Measurements from ENCODE around the gene IGF1R. TPM values are rescaled to one million over a fixed set of nuclear protein-coding genes. Genes with fewer than 3 reads are reported as not detected.

The IGF1R gene
- total RNA-seq, 2 donors from 2014 or later, result 115 to 119 TPM

DNA sequence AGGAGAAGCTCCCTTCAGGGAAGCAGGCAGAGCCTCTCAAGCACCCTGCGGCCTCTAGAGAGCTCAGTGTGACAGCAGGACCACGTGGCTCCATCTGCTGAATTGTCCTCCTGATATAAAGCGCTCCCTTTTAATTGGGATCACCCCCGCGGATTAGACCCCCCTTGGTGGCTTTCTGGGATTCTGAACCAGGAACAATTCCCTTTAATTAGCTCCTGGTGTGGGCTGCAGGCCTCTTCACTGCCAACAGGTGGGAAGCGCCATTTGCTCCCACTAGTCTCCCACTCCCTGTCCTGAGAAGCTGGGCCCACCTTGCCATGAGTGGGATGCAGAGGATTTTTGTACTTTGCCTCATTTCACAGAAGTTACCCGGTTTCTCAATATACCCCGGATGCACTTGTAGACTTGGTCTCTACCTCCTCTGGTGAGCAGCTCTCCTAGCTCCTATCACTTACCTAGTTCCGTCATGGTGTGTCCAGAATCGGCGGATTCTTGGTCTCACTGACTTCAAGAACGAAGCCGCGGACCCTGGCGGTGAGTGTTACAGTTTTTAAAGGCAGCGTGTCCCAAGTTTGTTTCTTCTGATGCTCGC is 358.7 kb downstream of the IGF1R start:
- H3K4me3 Mint-ChIP-seq, result no peak overlapping the region
- peaks cover 19% of the 10 kb centered on the region for H3K27me3 Mint-ChIP-seq (ENCODE audit: insufficient read depth)
- peaks cover 12% of the 10 kb centered on the region for H3K4me1 Mint-ChIP-seq
- Histone ChIP-seq H3K4me3 (ENCODE audit: low read length) (no peak overlapping the region), H3K36me3 (ENCODE audit: control insufficient read depth, insufficient read depth, low read length) (no peaks in the 10 kb centered on the region), H3K9me3 (ENCODE audit: control insufficient read depth, low read length) (no peaks in the 10 kb centered on the region), H3K4me1 (ENCODE audit: control insufficient read depth, insufficient read depth, low read length) (no peaks in the 10 kb centered on the region), H3K27me3 (ENCODE audit: control insufficient read depth, insufficient read depth, low read length, poor library complexity, severe bottlenecking) (no peaks in the 10 kb centered on the region), H3K27ac (ENCODE audit: low read depth, low read length) (no peak overlapping the region), H3K9ac (ENCODE audit: extremely low read depth, low read length, poor library complexity, severe bottlenecking) (no peak overlapping the region)
- 92% methylated on average over 16 to 17 of the region's 17 CpGs for WGBS, 2 experiments (ENCODE audit: insufficient coverage in 1 of 2, insufficient read length in 1 of 2)
- H3K36me3 Mint-ChIP-seq (ENCODE audit: low read depth), result no peaks in the 10 kb centered on the region
- no peak for TF ChIP-seq CTCF (conservative IDR thresholded peaks at IDR 0.05)
- no peak overlapping the region for H3K27ac Mint-ChIP-seq
- DNase-seq, result no peak
- peaks cover 14% of the 10 kb centered on the region for H3K9me3 Mint-ChIP-seq

GRCh38 chr15:99009741-99010330 is 361.5 kb downstream of the IGF1R start:
- H3K27ac Mint-ChIP-seq, result no peak overlapping the region
- peaks cover 12% of the 10 kb centered on the region for H3K4me1 Mint-ChIP-seq
- Histone ChIP-seq H3K4me3 (ENCODE audit: low read length) (no peak overlapping the region), H3K27ac (ENCODE audit: low read depth, low read length) (no peak overlapping the region), H3K4me1 (ENCODE audit: control insufficient read depth, insufficient read depth, low read length) (no peaks in the 10 kb centered on the region), H3K36me3 (ENCODE audit: control insufficient read depth, insufficient read depth, low read length) (no peaks in the 10 kb centered on the region), H3K27me3 (ENCODE audit: control insufficient read depth, insufficient read depth, low read length, poor library complexity, severe bottlenecking) (no peaks in the 10 kb centered on the region), H3K9me3 (ENCODE audit: control insufficient read depth, low read length) (no peaks in the 10 kb centered on the region), H3K9ac (ENCODE audit: extremely low read depth, low read length, poor library complexity, severe bottlenecking) (no peak overlapping the region)
- no peaks in the 10 kb centered on the region for H3K36me3 Mint-ChIP-seq (ENCODE audit: low read depth)
- DNase-seq, result no peak
- no peak overlapping the region for H3K4me3 Mint-ChIP-seq
- 72 to 86% methylated on average over 3 to 8 of the region's 8 CpGs for WGBS, 2 experiments (ENCODE audit: insufficient coverage in 1 of 2, insufficient read length in 1 of 2)
- H3K9me3 Mint-ChIP-seq, result peaks cover 14% of the 10 kb centered on the region
- H3K27me3 Mint-ChIP-seq (ENCODE audit: insufficient read depth), result peaks cover 18% of the 10 kb centered on the region
- TF ChIP-seq CTCF (conservative IDR thresholded peaks at IDR 0.05), result no peak

DNA sequence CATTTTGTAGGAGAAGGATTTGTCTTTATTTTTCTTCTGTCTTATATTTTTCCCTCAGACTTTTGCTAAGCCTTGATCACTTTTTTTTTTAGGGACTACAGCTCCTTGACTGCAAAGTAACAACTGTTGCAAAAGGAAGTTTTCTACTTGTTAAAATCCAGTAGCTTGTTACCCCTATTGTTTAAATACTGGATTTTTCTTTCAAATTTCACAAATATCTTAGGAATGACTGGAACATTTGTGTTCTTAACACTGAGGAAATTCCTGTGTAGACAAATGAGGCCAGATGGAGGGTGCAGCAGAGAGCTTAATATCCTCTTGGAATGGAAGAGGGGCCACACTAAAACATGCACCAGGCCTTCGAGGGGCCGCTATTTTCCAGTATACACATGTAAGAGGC is 362.4 kb downstream of the IGF1R start:
- H3K4me1 Mint-ChIP-seq, result peaks cover 12% of the 10 kb centered on the region

More for the DNA sequence above, 362.4 kb downstream of the IGF1R start:
- 94 to 95% methylated on average over 2 of the region's 2 CpGs for WGBS, 2 experiments (ENCODE audit: insufficient coverage in 1 of 2, insufficient read length in 1 of 2)
- Histone ChIP-seq H3K9me3 (ENCODE audit: control insufficient read depth, low read length) (no peaks in the 10 kb centered on the region), H3K4me3 (ENCODE audit: low read length) (no peak overlapping the region), H3K27ac (ENCODE audit: low read depth, low read length) (no peak overlapping the region), H3K36me3 (ENCODE audit: control insufficient read depth, insufficient read depth, low read length) (no peaks in the 10 kb centered on the region), H3K4me1 (ENCODE audit: control insufficient read depth, insufficient read depth, low read length) (no peaks in the 10 kb centered on the region), H3K27me3 (ENCODE audit: control insufficient read depth, insufficient read depth, low read length, poor library complexity, severe bottlenecking) (peaks cover 5% of the 10 kb centered on the region), H3K9ac (ENCODE audit: extremely low read depth, low read length, poor library complexity, severe bottlenecking) (no peak overlapping the region)
- no peak for TF ChIP-seq CTCF (conservative IDR thresholded peaks at IDR 0.05)
- H3K9me3 Mint-ChIP-seq, result peaks cover 14% of the 10 kb centered on the region
- DNase-seq, result no peak
- H3K36me3 Mint-ChIP-seq (ENCODE audit: low read depth), result no peaks in the 10 kb centered on the region
- no peak overlapping the region for H3K27ac Mint-ChIP-seq
- no peak overlapping the region for H3K4me3 Mint-ChIP-seq
- H3K27me3 Mint-ChIP-seq (ENCODE audit: insufficient read depth), result peaks cover 14% of the 10 kb centered on the region

Small RNA genes lying within 50 kb of the gene (microRNA-seq; reads per million reads assigned to microRNA genes)
- not detected for gene MIR4714 (ENCODE audit: borderline microRNAs expressed)
